Gastroesophageal sphincter (tissue), 4 donors: ENCODE data around the gene PROK1. TPM values are rescaled to one million over a fixed set of nuclear protein-coding genes. Genes with fewer than 3 reads are reported as not detected.

Experiments used
- ATAC-seq: fragments of 150-250 bp; one replicate; pipeline ENCODE4 v1.9.1; 2016; ENCODE audit warnings: mild to moderate bottlenecking, moderate library complexity
- H3K27ac ChIP-seq, 4 donors: fragments of 200-600 bp; sonication (generic) in 3 of 4; 1 replicate in 3 of 4; 2 replicates in 1 of 4; pipeline ENCODE4 v1.5.1; 2016 to 2019
- H3K27me3 ChIP-seq: fragments of 200-600 bp; sonication (generic); one replicate; pipeline ENCODE4 v1.5.1; 2019
- H3K36me3 ChIP-seq, 2 donors: fragments of 200-600 bp; sonication (generic); one replicate each; pipeline ENCODE4 v1.5.1; 2019; ENCODE audit warnings: control low read depth in 1 of 2
- H3K4me1 ChIP-seq, 3 donors: fragments of 200-600 bp; sonication (generic); 1 replicate in 2 of 3; 2 replicates in 1 of 3; pipeline ENCODE4 v1.5.1; 2016 to 2019; ENCODE audit warnings: control low read depth in 2 of 3
- H3K4me3 ChIP-seq, 2 donors: fragments of 200-600 bp; sonication (generic); one replicate each; pipeline ENCODE4 v1.5.1; 2019; ENCODE audit warnings: mild to moderate bottlenecking in 1 of 2, moderate library complexity in 1 of 2
- H3K9me3 ChIP-seq, 3 donors: fragments of 200-600 bp; sonication (generic); one replicate each; pipeline ENCODE4 v1.5.1; 2017 to 2019; ENCODE audit warnings: control low read depth in 2 of 3
- CTCF ChIP-seq, 4 experiments: fragments of 200-600 bp in 2 of 4; fragments of 450-650 bp in 2 of 4; sonication (generic) in 1 of 4; IDR thresholded peaks; one replicate each; pipeline ENCODE4 v1.5.1; 2017 to 2019; ENCODE audit warnings: antibody characterized with exemption in 4 of 4, mild to moderate bottlenecking in 2 of 4, moderate library complexity in 2 of 4
- EP300 ChIP-seq: sonication (generic); formaldehyde crosslinking; IDR thresholded peaks from one replicate; pipeline ENCODE4 v1.6.1; 2017; ENCODE audit warnings: antibody characterized with exemption, mild to moderate bottlenecking
- POLR2A ChIP-seq, 2 donors: fragments of 450-650 bp; IDR thresholded peaks; one replicate each; pipeline ENCODE4 v1.6.1; 2017; ENCODE audit warnings: antibody characterized with exemption in 2 of 2, mild to moderate bottlenecking in 2 of 2, moderate library complexity in 1 of 2
- POLR2AphosphoS5 ChIP-seq: sonication (generic); formaldehyde crosslinking; IDR thresholded peaks from one replicate; pipeline ENCODE4 v1.6.1; 2017; ENCODE audit warnings: antibody characterized with exemption
- WGBS, 2 donors: methylation state at CpG; one replicate each; pipeline ENCODE4 v1.1.5; 2018; ENCODE audit warnings: low coverage in 1 of 2; 5-methylcytosine and 5-hydroxymethylcytosine counted together
- total RNA-seq, 4 donors: library from RNA; depleted of rRNA; stranded (reverse); fragments of >200 nt; gene quantifications; one replicate each; pipeline ENCODE4 v1.1.0, GENCODE V29; 2016

The PROK1 gene
- total RNA-seq, 4 donors from 2014 or later = 1.1 TPM; not detected in 3

- H3K36me3 ChIP-seq = no peaks in the 10 kb centered on the region
- ATAC-seq = no peak
- no peaks in the 10 kb centered on the region for H3K9me3 ChIP-seq
- no peaks in the 10 kb centered on the region for H3K4me1 ChIP-seq
- H3K27ac ChIP-seq = no peak overlapping the region
- no peak overlapping the region for H3K4me3 ChIP-seq
- WGBS, 2 donors = no CpG with 5 or more reads among the region's 1 CpG
- TF ChIP-seq POLR2A (IDR thresholded peaks at IDR 0.05) = no peak
- no peak for TF ChIP-seq CTCF (IDR thresholded peaks at IDR 0.05)
- no peak for TF ChIP-seq EP300
- no peak for TF ChIP-seq POLR2AphosphoS5
- no peaks in the 10 kb centered on the region for H3K27me3 ChIP-seq
These were observed 32.2 kb upstream of the PROK1 start for GRCh38 chr1:110418729-110419128.

GRCh38 chr1:110420023-110420662, 30.8 kb upstream of the PROK1 start:
- WGBS, 2 donors = 76% methylated on average over 10 of the region's 10 CpGs; no CpG with 5 or more reads in 1 of the 2 donors
- Histone ChIP-seq H3K27ac (no peak overlapping the region), H3K36me3 (no peaks in the 10 kb centered on the region), H3K4me1 (no peaks in the 10 kb centered on the region), H3K27me3 (no peaks in the 10 kb centered on the region), H3K9me3 (no peaks in the 10 kb centered on the region), H3K4me3 (no peak overlapping the region)
- no peak for TF ChIP-seq CTCF (IDR thresholded peaks at IDR 0.05)
- no peak for TF ChIP-seq POLR2AphosphoS5
- no peak for TF ChIP-seq POLR2A (IDR thresholded peaks at IDR 0.05)
- TF ChIP-seq EP300 = no peak
- ATAC-seq = no peak

- H3K27ac ChIP-seq = no peak overlapping the region
- H3K4me3 ChIP-seq = no peak overlapping the region
- H3K4me1 ChIP-seq = no peaks in the 10 kb centered on the region
- no peaks in the 10 kb centered on the region for H3K27me3 ChIP-seq
- ATAC-seq = peak; percentile 57
- H3K36me3 ChIP-seq = no peaks in the 10 kb centered on the region
- WGBS, 2 donors = 43 to 51% methylated on average over 2 of the region's 2 CpGs
- no peaks in the 10 kb centered on the region for H3K9me3 ChIP-seq
- TF ChIP-seq POLR2AphosphoS5 (no peak), EP300 (no peak)
These were observed 29.8 kb upstream of the PROK1 start for GRCh38 chr1:110420874-110421793.

- ATAC-seq = peak; percentile 53
- Histone ChIP-seq H3K27ac (peak overlapping the region in 1 of 4 donors; percentile 42), H3K9me3 (no peaks in the 10 kb centered on the region), H3K36me3 (no peaks in the 10 kb centered on the region), H3K4me3 (no peak overlapping the region), H3K4me1 (no peaks in the 10 kb centered on the region), H3K27me3 (peaks cover 4% of the 10 kb centered on the region)
- TF ChIP-seq POLR2AphosphoS5 (peak; percentile 86), POLR2A (IDR thresholded peaks at IDR 0.05) (no peak), EP300 (no peak), CTCF (IDR thresholded peaks at IDR 0.05) (no peak)
- 41 to 42% methylated on average over 5 to 7 of the region's 9 CpGs for WGBS, 2 donors
These were observed 26.0 kb upstream of the PROK1 start for GRCh38 chr1:110424699-110425611.
